ENCODE measurements around the gene KRT20. TPM values are rescaled to one million over a fixed set of nuclear protein-coding genes. Genes with fewer than 3 reads are reported as not detected.

KRT20 gene
- total and polyA plus RNA-seq, 5 donors, result 0.14 TPM; not detected in 4

DNA sequence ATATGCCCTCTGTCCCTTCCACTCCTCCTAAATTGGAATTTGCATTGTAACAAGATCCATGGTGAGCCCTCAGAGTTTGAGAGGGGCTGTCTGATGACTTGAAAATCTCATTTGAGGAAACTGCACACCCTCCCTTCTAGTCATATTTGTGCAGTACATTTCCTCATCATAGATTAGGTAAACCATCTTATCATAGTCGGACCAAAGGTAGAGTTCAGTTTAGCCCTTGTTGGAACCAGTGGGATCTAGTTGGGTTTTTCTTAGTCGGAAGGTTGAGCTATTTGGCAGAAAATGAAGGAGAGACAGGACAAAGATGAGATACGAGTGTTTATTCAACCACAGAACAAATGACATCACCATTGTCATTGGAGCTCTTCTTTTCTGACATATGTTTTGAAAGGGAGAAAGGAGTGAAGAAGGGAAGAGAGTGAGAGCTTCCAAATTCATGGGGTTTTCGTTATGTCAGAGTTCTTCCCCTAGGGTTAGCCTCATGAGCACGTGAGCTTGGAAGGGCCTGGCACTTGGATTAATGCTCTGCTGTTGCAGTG, 15.8 kb upstream of the KRT20 start:
- DNase-seq, result no peak
- H3K4me3 ChIP-seq (ENCODE audit: low read length), result no peak overlapping the region
- H3K4me1 ChIP-seq (ENCODE audit: control insufficient read depth, insufficient read depth, low read length), result no peaks in the 10 kb centered on the region
- 71% methylated on average over 5 of the region's 5 CpGs for WGBS
- no peak for ATAC-seq
- intact Hi-C loops (cut with DNase I), result loop anchor here in 2 of 4 donors (10.0 kb wide), 2 partner anchors 644 to 764 kb away; no protein-coding TSS in a partner anchor
- no peak overlapping the region for H3K27ac ChIP-seq (ENCODE audit: low read length)
- H3K9me3 ChIP-seq (ENCODE audit: control insufficient read depth, low read length), result no peaks in the 10 kb centered on the region
- no peaks in the 10 kb centered on the region for H3K27me3 ChIP-seq (ENCODE audit: control insufficient read depth, insufficient read depth)

DNA sequence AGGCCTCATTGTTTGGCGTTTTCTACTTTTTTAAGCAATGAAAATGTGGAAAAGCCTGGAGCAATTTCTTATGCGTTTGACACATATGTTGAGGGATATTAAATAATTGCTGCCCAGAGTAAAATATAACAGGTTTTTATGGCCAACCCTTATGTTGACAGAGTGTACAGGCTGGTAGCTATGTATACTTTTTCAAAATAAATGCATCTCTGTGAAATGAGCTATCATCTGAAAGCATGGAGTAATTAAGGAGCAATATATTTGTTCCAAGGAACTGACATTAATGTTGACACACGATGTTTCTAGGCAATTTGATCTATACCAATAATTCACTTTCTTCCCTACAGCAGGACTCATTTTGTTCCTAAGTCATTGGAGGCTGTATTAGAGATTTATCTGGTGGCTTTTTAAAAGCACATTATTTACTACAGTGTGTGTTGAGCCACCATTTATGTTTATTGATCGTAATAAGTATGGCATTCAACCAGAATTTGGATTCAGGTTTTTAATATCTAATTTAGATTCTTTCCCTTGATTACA, 11.9 kb upstream of the KRT20 start:
- no peaks in the 10 kb centered on the region for H3K27me3 ChIP-seq (ENCODE audit: control insufficient read depth, insufficient read depth)

GRCh38 chr17:40895106-40895730, 10.2 kb upstream of the KRT20 start:
- Histone ChIP-seq H3K9me3 (ENCODE audit: control insufficient read depth, low read length) (no peaks in the 10 kb centered on the region), H3K27ac (ENCODE audit: low read length) (no peak overlapping the region), H3K27me3 (ENCODE audit: control insufficient read depth, insufficient read depth) (no peaks in the 10 kb centered on the region), H3K4me3 (ENCODE audit: low read length) (no peak overlapping the region), H3K4me1 (ENCODE audit: control insufficient read depth, insufficient read depth, low read length) (no peaks in the 10 kb centered on the region)
- 73% methylated on average over 9 of the region's 9 CpGs for WGBS
- intact Hi-C loops (cut with DNase I), result no loop called here
- ATAC-seq, result no peak
- DNase-seq, result no peak

More for the DNA sequence above, 11.9 kb upstream of the KRT20 start:
- ATAC-seq (no peak), DNase-seq (no peak)
- H3K9me3 ChIP-seq (ENCODE audit: control insufficient read depth, low read length), result no peaks in the 10 kb centered on the region
- 88% methylated on average over 4 of the region's 4 CpGs for WGBS
- H3K4me1 ChIP-seq (ENCODE audit: control insufficient read depth, insufficient read depth, low read length), result no peaks in the 10 kb centered on the region
- intact Hi-C loops (cut with DNase I), result no loop called here
- H3K27ac ChIP-seq (ENCODE audit: low read length), result no peak overlapping the region
- no peak overlapping the region for H3K4me3 ChIP-seq (ENCODE audit: low read length)

DNA sequence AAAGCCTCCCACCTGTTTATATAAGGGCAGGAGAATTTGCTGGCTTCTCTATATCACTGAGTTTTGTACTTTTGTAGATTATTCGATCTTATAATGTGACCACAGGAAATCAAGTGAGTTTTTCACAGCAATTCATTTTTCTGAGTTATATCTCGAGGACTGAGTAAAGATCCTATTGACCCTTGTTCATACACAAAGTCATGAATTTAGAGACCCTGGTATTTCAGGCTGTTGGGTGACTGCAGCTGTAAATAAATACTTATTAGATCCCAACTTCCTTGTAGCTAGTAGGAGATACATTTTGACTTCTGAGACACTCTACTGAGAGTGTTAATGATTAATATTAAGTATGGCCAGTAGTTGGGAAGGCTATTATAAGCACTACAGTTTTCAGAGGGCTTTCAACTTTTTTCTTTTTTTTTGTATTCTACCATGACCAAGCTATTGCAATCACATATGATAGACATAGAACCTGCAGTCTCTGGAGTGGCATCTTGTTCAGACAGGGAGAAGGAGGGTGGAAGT, 3.2 kb upstream of the KRT20 start:
- no peak for DNase-seq
- 87% methylated on average over 2 of the region's 2 CpGs for WGBS
- no peak for ATAC-seq
- H3K4me3 ChIP-seq (ENCODE audit: low read length), result no peak overlapping the region
- no peak overlapping the region for H3K27ac ChIP-seq (ENCODE audit: low read length)
- H3K9me3 ChIP-seq (ENCODE audit: control insufficient read depth, low read length), result no peaks in the 10 kb centered on the region
- intact Hi-C loops (cut with DNase I), result no loop called here
- H3K27me3 ChIP-seq (ENCODE audit: control insufficient read depth, insufficient read depth), result no peaks in the 10 kb centered on the region
- H3K4me1 ChIP-seq (ENCODE audit: control insufficient read depth, insufficient read depth, low read length), result no peaks in the 10 kb centered on the region

GRCh38 chr17:40886090-40886489, 1.0 kb upstream of the KRT20 start:
- DNase-seq (no peak), ATAC-seq (no peak)
- no peaks in the 10 kb centered on the region for H3K9me3 ChIP-seq (ENCODE audit: control insufficient read depth, low read length)
- 55% methylated on average over 3 of the region's 3 CpGs for WGBS
- H3K27me3 ChIP-seq (ENCODE audit: control insufficient read depth, insufficient read depth), result no peaks in the 10 kb centered on the region
- H3K4me3 ChIP-seq (ENCODE audit: low read length), result no peak overlapping the region
- no peaks in the 10 kb centered on the region for H3K4me1 ChIP-seq (ENCODE audit: control insufficient read depth, insufficient read depth, low read length)
- H3K27ac ChIP-seq (ENCODE audit: low read length), result no peak overlapping the region
- intact Hi-C loops (cut with DNase I), result no loop called here

- no peak for DNase-seq
- H3K9me3 ChIP-seq (ENCODE audit: control insufficient read depth, low read length), result no peaks in the 10 kb centered on the region
- H3K4me3 ChIP-seq (ENCODE audit: low read length), result no peak overlapping the region
- H3K4me1 ChIP-seq (ENCODE audit: control insufficient read depth, insufficient read depth, low read length), result no peaks in the 10 kb centered on the region
- no peak overlapping the region for H3K27ac ChIP-seq (ENCODE audit: low read length)
- no peaks in the 10 kb centered on the region for H3K27me3 ChIP-seq (ENCODE audit: control insufficient read depth, insufficient read depth)
- WGBS, result 92% methylated on average over 7 of the region's 7 CpGs
- intact Hi-C loops (cut with DNase I), result no loop called here
- ATAC-seq, result no peak
Measured at GRCh38 chr17:40883626-40884334, 1.3 kb downstream of the KRT20 start.

- Histone ChIP-seq H3K4me1 (ENCODE audit: control insufficient read depth, insufficient read depth, low read length) (no peaks in the 10 kb centered on the region), H3K4me3 (ENCODE audit: low read length) (no peak overlapping the region), H3K9me3 (ENCODE audit: control insufficient read depth, low read length) (no peaks in the 10 kb centered on the region), H3K27ac (ENCODE audit: low read length) (no peak overlapping the region), H3K27me3 (ENCODE audit: control insufficient read depth, insufficient read depth) (no peaks in the 10 kb centered on the region)
- WGBS, result 91% methylated on average over 1 of the region's 1 CpG
- no peak for ATAC-seq
- intact Hi-C loops (cut with DNase I), result no loop called here
- no peak for DNase-seq
Measured at GRCh38 chr17:40883031-40883430, 2.0 kb downstream of the KRT20 start.

GRCh38 chr17:40879026-40879425, 6.0 kb downstream of the KRT20 start:
- Histone ChIP-seq H3K9me3 (ENCODE audit: control insufficient read depth, low read length) (no peaks in the 10 kb centered on the region), H3K4me1 (ENCODE audit: control insufficient read depth, insufficient read depth, low read length) (no peaks in the 10 kb centered on the region), H3K27me3 (ENCODE audit: control insufficient read depth, insufficient read depth) (no peaks in the 10 kb centered on the region), H3K27ac (ENCODE audit: low read length) (no peak overlapping the region), H3K4me3 (ENCODE audit: low read length) (no peak overlapping the region)
- WGBS, result 89% methylated on average over 1 of the region's 1 CpG
- DNase-seq (no peak), ATAC-seq (no peak)
- intact Hi-C loops (cut with DNase I), result no loop called here

DNA sequence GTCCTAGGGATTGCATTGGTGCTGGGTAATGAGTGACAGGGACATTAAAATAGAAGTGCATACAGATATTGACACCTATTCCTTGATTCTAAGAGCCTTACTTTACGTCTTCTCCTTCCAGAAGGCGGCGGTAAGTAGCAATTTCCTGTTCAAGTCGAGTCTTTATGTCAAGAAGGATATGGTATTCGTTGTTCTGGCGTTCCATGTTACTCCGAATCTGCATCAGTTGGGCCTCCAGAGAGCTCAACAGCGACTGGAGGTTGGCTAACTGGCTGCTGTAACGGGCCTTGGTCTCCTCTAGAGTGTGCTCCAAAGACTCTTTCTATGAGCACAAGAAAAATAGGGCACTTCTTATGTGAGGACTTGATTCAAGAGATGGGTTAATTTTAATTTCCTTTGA, 7.0 kb downstream of the KRT20 start:
- H3K27ac ChIP-seq (ENCODE audit: low read length), result no peak overlapping the region
- intact Hi-C loops (cut with DNase I), result no loop called here
- H3K27me3 ChIP-seq (ENCODE audit: control insufficient read depth, insufficient read depth), result no peaks in the 10 kb centered on the region
- no peaks in the 10 kb centered on the region for H3K9me3 ChIP-seq (ENCODE audit: control insufficient read depth, low read length)
- no peaks in the 10 kb centered on the region for H3K4me1 ChIP-seq (ENCODE audit: control insufficient read depth, insufficient read depth, low read length)
- 85% methylated on average over 9 of the region's 9 CpGs for WGBS
- ATAC-seq (no peak), DNase-seq (no peak)
- H3K4me3 ChIP-seq (ENCODE audit: low read length), result no peak overlapping the region

GRCh38 chr17:40873801-40874200, 11.2 kb downstream of the KRT20 start:
- no peaks in the 10 kb centered on the region for H3K27me3 ChIP-seq (ENCODE audit: control insufficient read depth, insufficient read depth)
- WGBS, result 96% methylated on average over 1 of the region's 1 CpG
- no peaks in the 10 kb centered on the region for H3K4me1 ChIP-seq (ENCODE audit: control insufficient read depth, insufficient read depth, low read length)
- ATAC-seq, result no peak
- intact Hi-C loops (cut with DNase I), result no loop called here
- no peak overlapping the region for H3K4me3 ChIP-seq (ENCODE audit: low read length)
- no peak overlapping the region for H3K27ac ChIP-seq (ENCODE audit: low read length)
- H3K9me3 ChIP-seq (ENCODE audit: control insufficient read depth, low read length), result no peaks in the 10 kb centered on the region
- DNase-seq, result no peak

DNA sequence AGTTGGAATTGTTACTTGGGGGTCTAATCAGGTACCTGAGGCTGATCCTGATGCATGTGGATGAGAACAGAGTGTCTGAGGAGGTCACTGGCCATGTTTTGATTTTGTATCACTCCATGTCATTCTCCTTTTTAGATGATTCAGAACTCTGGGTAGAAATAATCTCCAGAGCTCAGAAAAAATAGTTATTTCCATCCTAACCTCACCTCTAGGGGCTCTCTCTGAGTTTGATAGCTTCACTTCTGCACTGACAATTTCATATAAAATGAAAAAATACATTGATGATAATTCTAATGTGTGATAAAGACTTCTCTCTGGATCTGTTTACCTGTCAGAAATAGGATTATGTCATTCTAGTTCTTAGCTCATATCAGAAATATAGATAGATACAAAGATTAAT, 11.8 kb downstream of the KRT20 start:
- Histone ChIP-seq H3K27ac (ENCODE audit: low read length) (no peak overlapping the region), H3K4me3 (ENCODE audit: low read length) (no peak overlapping the region), H3K4me1 (ENCODE audit: control insufficient read depth, insufficient read depth, low read length) (no peaks in the 10 kb centered on the region), H3K27me3 (ENCODE audit: control insufficient read depth, insufficient read depth) (no peaks in the 10 kb centered on the region), H3K9me3 (ENCODE audit: control insufficient read depth, low read length) (no peaks in the 10 kb centered on the region)
- ATAC-seq (no peak), DNase-seq (no peak)
- intact Hi-C loops (cut with DNase I), result no loop called here
